Esophagus squamous epithelium (tissue), 5 donors: Measurements from ENCODE around the gene GPAT3. TPM values are rescaled to one million over a fixed set of nuclear protein-coding genes. Genes with fewer than 3 reads are reported as not detected.
A peak's percentile ranks its signal among the peaks of the same experiment; 100 is the strongest.
"Not testable (repeated sequence)": the region's sequence is repeated elsewhere in the genome, so short reads cannot be mapped to it uniquely, and the experiment has no call there.

ENCODE experiments used
- DNase-seq: peaks from one replicate; lab custom pipeline; 2025; lab: John Stamatoyannopoulos, UW
- H3K27ac ChIP-seq, 4 donors: fragments of 200-600 bp; sonication (generic); one replicate each; pipeline ENCODE4 v1.5.1; 2016 to 2019; ENCODE audit warnings: mild to moderate bottlenecking in 1 of 4
- H3K27me3 ChIP-seq, 4 donors: fragments of 200-600 bp; sonication (generic); 1 replicate in 3 of 4; 2 replicates in 1 of 4; pipeline versions ENCODE4 v1.5.1 to v1.6.0; 2017 to 2021; ENCODE audit warnings: antibody characterized with exemption in 1 of 4
- H3K36me3 ChIP-seq, 3 donors: fragments of 200-600 bp; sonication (generic); one replicate each; pipeline ENCODE4 v1.5.1; 2016 to 2019
- H3K4me1 ChIP-seq, 3 donors: fragments of 200-600 bp; sonication (generic); one replicate each; pipeline ENCODE4 v1.5.1; 2017 to 2019
- H3K4me3 ChIP-seq, 4 donors: fragments of 200-600 bp; sonication (generic); 1 replicate in 3 of 4; 2 replicates in 1 of 4; pipeline ENCODE4 v1.5.1; 2016 to 2019; ENCODE audit warnings: mild to moderate bottlenecking in 2 of 4, moderate library complexity in 1 of 4
- H3K9me3 ChIP-seq, 3 donors: fragments of 200-600 bp; sonication (generic); one replicate each; pipeline ENCODE4 v1.5.1; 2016 to 2019
- CTCF ChIP-seq, 6 experiments: fragments of 450-650 bp in 4 of 6; fragments of 200-600 bp in 2 of 6; sonication (generic) in 2 of 6; IDR thresholded peaks; one replicate each; pipeline ENCODE4 v1.5.1; 2016 to 2019; ENCODE audit warnings: antibody characterized with exemption in 6 of 6, mild to moderate bottlenecking in 4 of 6, moderate library complexity in 4 of 6
- POLR2A ChIP-seq, 4 donors: fragments of 450-650 bp; IDR thresholded peaks; one replicate each; pipeline ENCODE4 v1.6.1; 2017; ENCODE audit warnings: antibody characterized with exemption in 4 of 4, mild to moderate bottlenecking in 4 of 4, moderate library complexity in 3 of 4
- WGBS, 2 donors: methylation state at CpG; one replicate each; pipeline ENCODE4 v1.1.5; 2018; 5-methylcytosine and 5-hydroxymethylcytosine counted together
- intact Hi-C: fragments of 100-400 bp; cut with DNase I; formaldehyde crosslinking; loops from one replicate; pipeline ENCODE4 v1.15.0; 2022
- total RNA-seq, 4 donors: library from RNA; depleted of rRNA; stranded (reverse); fragments of >200 nt; gene quantifications; one replicate each; pipeline ENCODE4 v1.1.0, GENCODE V29; 2016
- donor health status: DM: yes; HTN: yes; CAD: no.

Gene GPAT3
- total RNA-seq, 4 donors from 2014 or later, result 3.3 to 7.2 (median 4.2) TPM

GRCh38 chr4:83498187-83498586, 37.7 kb upstream of the GPAT3 start:
- H3K36me3 ChIP-seq, result no peaks in the 10 kb centered on the region
- intact Hi-C loops, result no loop called here
- TF ChIP-seq POLR2A (IDR thresholded peaks at IDR 0.05) (no peak), CTCF (IDR thresholded peaks at IDR 0.05) (no peak)
- no peaks in the 10 kb centered on the region for H3K9me3 ChIP-seq
- H3K27me3 ChIP-seq, result no peaks in the 10 kb centered on the region
- 67 to 93% methylated on average over 1 of the region's 1 CpG for WGBS, 2 donors
- DNase-seq, result no peak
- H3K4me3 ChIP-seq, result no peak overlapping the region
- H3K27ac ChIP-seq, result no peak overlapping the region
- H3K4me1 ChIP-seq, result no peaks in the 10 kb centered on the region

- H3K4me1 ChIP-seq, H3K27me3 ChIP-seq, H3K27ac ChIP-seq, H3K9me3 ChIP-seq, H3K36me3 ChIP-seq, DNase-seq, intact Hi-C loops, H3K4me3 ChIP-seq: not testable (repeated sequence)
- WGBS, 2 donors, result 69 to 78% methylated on average over 3 of the region's 3 CpGs
Measured at GRCh38 chr4:83501671-83502070, 34.2 kb upstream of the GPAT3 start.

GRCh38 chr4:83503974-83504373, 31.9 kb upstream of the GPAT3 start:
- no peak overlapping the region for H3K4me3 ChIP-seq
- no peaks in the 10 kb centered on the region for H3K36me3 ChIP-seq
- intact Hi-C loops, result no loop called here
- no peak for DNase-seq
- no peaks in the 10 kb centered on the region for H3K9me3 ChIP-seq
- TF ChIP-seq POLR2A (IDR thresholded peaks at IDR 0.05) (no peak), CTCF (IDR thresholded peaks at IDR 0.05) (no peak)
- H3K27ac ChIP-seq, result no peak overlapping the region
- H3K27me3 ChIP-seq, result no peaks in the 10 kb centered on the region
- H3K4me1 ChIP-seq, result no peaks in the 10 kb centered on the region

GRCh38 chr4:83504503-83504902, 31.4 kb upstream of the GPAT3 start:
- intact Hi-C loops, result no loop called here
- Histone ChIP-seq H3K4me3 (no peak overlapping the region), H3K4me1 (no peaks in the 10 kb centered on the region), H3K27me3 (no peaks in the 10 kb centered on the region), H3K27ac (no peak overlapping the region), H3K36me3 (no peaks in the 10 kb centered on the region), H3K9me3 (no peaks in the 10 kb centered on the region)
- DNase-seq, result no peak
- TF ChIP-seq POLR2A (IDR thresholded peaks at IDR 0.05) (no peak), CTCF (IDR thresholded peaks at IDR 0.05) (no peak)
- WGBS, 2 donors, result 52 to 55% methylated on average over 4 of the region's 4 CpGs

- H3K9me3 ChIP-seq, result no peaks in the 10 kb centered on the region
- no peak for DNase-seq
- 91 to 92% methylated on average over 6 to 9 of the region's 10 CpGs for WGBS, 2 donors
- TF ChIP-seq CTCF (IDR thresholded peaks at IDR 0.05) (no peak), POLR2A (IDR thresholded peaks at IDR 0.05) (no peak)
- H3K27me3 ChIP-seq, result no peaks in the 10 kb centered on the region
- no peaks in the 10 kb centered on the region for H3K4me1 ChIP-seq
- no peaks in the 10 kb centered on the region for H3K36me3 ChIP-seq
- no peak overlapping the region for H3K27ac ChIP-seq
- intact Hi-C loops, result loop anchor here (5.0 kb wide), 1 partner anchor 137 kb away; no protein-coding TSS in a partner anchor
- no peak overlapping the region for H3K4me3 ChIP-seq
Measured at GRCh38 chr4:83504996-83505395, 30.9 kb upstream of the GPAT3 start.

- WGBS, 2 donors, result 62 to 65% methylated on average over 3 of the region's 3 CpGs
- peak; percentile 33 to 89 (median 78) for TF ChIP-seq CTCF (IDR thresholded peaks at IDR 0.05)
- H3K36me3 ChIP-seq, H3K9me3 ChIP-seq, H3K4me1 ChIP-seq, H3K27ac ChIP-seq, H3K4me3 ChIP-seq, H3K27me3 ChIP-seq: not testable (repeated sequence)
- intact Hi-C loops, result loop anchor here (5.0 kb wide), 1 partner anchor 133 kb away; no protein-coding TSS in a partner anchor
- DNase-seq, result peak; percentile 0
Measured at GRCh38 chr4:83509156-83509585, 26.7 kb upstream of the GPAT3 start.
